ENCODE results near the gene DCXR. TPM values are rescaled to one million over a fixed set of nuclear protein-coding genes. Genes with fewer than 3 reads are reported as not detected.

DCXR gene
- total RNA-seq, 2 donors from 2014 or later: 169 to 213 TPM

- TF ChIP-seq CTCF (IDR thresholded peaks at IDR 0.05): no peak
- no peak for DNase-seq (ENCODE audit: low spot score)
Observed at GRCh38 chr17:82062076-82062983, 24.8 kb upstream of the DCXR start.

GRCh38 chr17:82061047-82061925 is 23.8 kb upstream of the DCXR start:
- no peaks in the 10 kb centered on the region for H3K9me3 ChIP-seq
- peaks cover 44% of the 10 kb centered on the region for H3K36me3 ChIP-seq
- no peaks in the 10 kb centered on the region for H3K27me3 ChIP-seq
- no peak overlapping the region for H3K4me3 ChIP-seq
- DNase-seq (ENCODE audit: low spot score): no peak
- no peak overlapping the region for H3K27ac ChIP-seq
- no peak for TF ChIP-seq CTCF (IDR thresholded peaks at IDR 0.05)
- H3K4me1 ChIP-seq: peaks cover 0 to 28% of the 10 kb centered on the region in 2 donors

More at GRCh38 chr17:82062076-82062983, 24.8 kb upstream of the DCXR start:
- no peak overlapping the region for H3K27ac ChIP-seq
- peaks cover 34% of the 10 kb centered on the region for H3K36me3 ChIP-seq
- no peak overlapping the region for H3K4me3 ChIP-seq
- H3K4me1 ChIP-seq: peaks cover 0 to 31% of the 10 kb centered on the region in 2 donors
- no peaks in the 10 kb centered on the region for H3K27me3 ChIP-seq
- no peaks in the 10 kb centered on the region for H3K9me3 ChIP-seq

- Histone ChIP-seq H3K36me3 (peaks cover 51% of the 10 kb centered on the region), H3K4me1 (peaks cover 0 to 22% of the 10 kb centered on the region in 2 donors), H3K27ac (no peak overlapping the region), H3K9me3 (no peaks in the 10 kb centered on the region), H3K27me3 (no peaks in the 10 kb centered on the region), H3K4me3 (no peak overlapping the region)
- TF ChIP-seq CTCF (IDR thresholded peaks at IDR 0.05): no peak
- DNase-seq (ENCODE audit: low spot score): no peak
Observed at GRCh38 chr17:82060614-82061013, 23.1 kb upstream of the DCXR start.

- Histone ChIP-seq H3K27me3 (no peaks in the 10 kb centered on the region), H3K36me3 (peaks cover 57% of the 10 kb centered on the region), H3K9me3 (no peaks in the 10 kb centered on the region), H3K4me3 (no peak overlapping the region), H3K4me1 (peaks cover 0 to 19% of the 10 kb centered on the region in 2 donors), H3K27ac (no peak overlapping the region)
- no peak for DNase-seq (ENCODE audit: low spot score)
- TF ChIP-seq CTCF (IDR thresholded peaks at IDR 0.05): no peak
Observed at GRCh38 chr17:82060001-82060380, 22.5 kb upstream of the DCXR start.

GRCh38 chr17:82059272-82060000 is 21.9 kb upstream of the DCXR start:
- H3K27ac ChIP-seq: no peak overlapping the region
- H3K36me3 ChIP-seq: peaks cover 63% of the 10 kb centered on the region

More at GRCh38 chr17:82059272-82060000, 21.9 kb upstream of the DCXR start:
- H3K4me3 ChIP-seq: no peak overlapping the region
- no peaks in the 10 kb centered on the region for H3K9me3 ChIP-seq
- DNase-seq (ENCODE audit: low spot score): no peak
- no peaks in the 10 kb centered on the region for H3K27me3 ChIP-seq
- TF ChIP-seq CTCF (IDR thresholded peaks at IDR 0.05): no peak
- H3K4me1 ChIP-seq: peaks cover 0 to 14% of the 10 kb centered on the region in 2 donors
